ENCODE measurements around the gene PIGN.

DNA sequence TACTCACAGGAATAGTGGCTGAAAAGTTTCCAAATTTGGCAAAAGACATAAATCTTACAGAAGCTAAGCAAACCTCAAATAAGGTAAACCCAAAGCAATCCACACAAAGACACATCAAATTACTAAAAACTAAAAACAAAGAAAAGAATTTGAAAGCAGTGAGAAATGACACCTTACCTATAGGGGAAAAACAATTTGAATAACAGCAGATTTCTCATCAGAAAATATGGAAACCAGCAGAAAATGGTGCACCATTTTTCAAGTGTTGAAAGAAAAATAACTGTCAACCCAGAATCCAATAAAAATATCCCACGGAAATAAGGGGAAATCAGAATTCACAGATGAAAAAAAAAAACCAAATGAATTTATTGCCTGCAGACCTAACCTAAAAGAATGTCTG lies 138.6 kb downstream of the PIGN start:
- TF ChIP-seq, protein P1, sequence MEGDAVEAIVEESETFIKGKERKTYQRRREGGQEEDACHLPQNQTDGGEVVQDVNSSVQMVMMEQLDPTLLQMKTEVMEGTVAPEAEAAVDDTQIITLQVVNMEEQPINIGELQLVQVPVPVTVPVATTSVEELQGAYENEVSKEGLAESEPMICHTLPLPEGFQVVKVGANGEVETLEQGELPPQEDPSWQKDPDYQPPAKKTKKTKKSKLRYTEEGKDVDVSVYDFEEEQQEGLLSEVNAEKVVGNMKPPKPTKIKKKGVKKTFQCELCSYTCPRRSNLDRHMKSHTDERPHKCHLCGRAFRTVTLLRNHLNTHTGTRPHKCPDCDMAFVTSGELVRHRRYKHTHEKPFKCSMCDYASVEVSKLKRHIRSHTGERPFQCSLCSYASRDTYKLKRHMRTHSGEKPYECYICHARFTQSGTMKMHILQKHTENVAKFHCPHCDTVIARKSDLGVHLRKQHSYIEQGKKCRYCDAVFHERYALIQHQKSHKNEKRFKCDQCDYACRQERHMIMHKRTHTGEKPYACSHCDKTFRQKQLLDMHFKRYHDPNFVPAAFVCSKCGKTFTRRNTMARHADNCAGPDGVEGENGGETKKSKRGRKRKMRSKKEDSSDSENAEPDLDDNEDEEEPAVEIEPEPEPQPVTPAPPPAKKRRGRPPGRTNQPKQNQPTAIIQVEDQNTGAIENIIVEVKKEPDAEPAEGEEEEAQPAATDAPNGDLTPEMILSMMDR (IDR thresholded peaks at IDR 0.05): no peak
- TF ChIP-seq POLR2A (IDR thresholded peaks at IDR 0.05; ENCODE audit: low read depth) (no peak), POLR2AphosphoS5 (IDR thresholded peaks at IDR 0.05) (no peak), EP300 (IDR thresholded peaks at IDR 0.05) (no peak)

All from esophagus muscularis mucosa (tissue), 4 donors.